ENCODE results near the gene STMN3. TPM values are rescaled to one million over a fixed set of nuclear protein-coding genes. Genes with fewer than 3 reads are reported as not detected.

Gene STMN3
- total and polyA plus RNA-seq, 10 of the 15 experiments (the other 5 are each of a cell fraction or from before 2014, with no cell fraction given) = 0.09 to 3.6 (median 1.4) TPM; not detected in 1

GRCh38 chr20:63662813-63663189 is 9.6 kb upstream of the STMN3 start:
- Histone ChIP-seq H3K4me2 (ENCODE audit: control insufficient read depth, insufficient read depth) (no peak overlapping the region), H3K9me3 (replicated peaks; ENCODE audit: control insufficient read depth, insufficient read depth, low read length) (no peaks in the 10 kb centered on the region), H3K27me3 (replicated peaks in 1 of 2; ENCODE audit: control insufficient read depth in 2 of 2, insufficient read depth in 2 of 2, low read length in 1 of 2) (no peaks in the 10 kb centered on the region), H3K36me3 (ENCODE audit: control insufficient read depth in 2 of 2, insufficient read depth in 2 of 2, low read length in 1 of 2) (peaks cover 0 to 16% of the 10 kb centered on the region in 2 experiments; a peak in 2 of 4 replicates), H3K79me2 (ENCODE audit: control insufficient read depth, insufficient read depth, low read length) (peaks cover 10% of the 10 kb centered on the region), H3K9ac (ENCODE audit: control insufficient read depth, insufficient read depth, low read length) (no peak overlapping the region), H3K4me3 (no peak overlapping the region), H3K27ac (ENCODE audit: control insufficient read depth, insufficient read depth) (no peak overlapping the region), H4K20me1 (ENCODE audit: control insufficient read depth, insufficient read depth) (no peaks in the 10 kb centered on the region), H3K4me1 (ENCODE audit: control insufficient read depth, insufficient read depth, low read length) (peaks cover 8% of the 10 kb centered on the region), H2AFZ (ENCODE audit: control insufficient read depth, low read depth, low read length) (no peak overlapping the region)
- BruUV-seq (replicated peaks) = no TSS peak
- ChIA-PET RAD21 (ENCODE audit: unreplicated experiment) (no interaction called here), CTCF (no interaction called here), POLR2A (no interaction called here), SMC1A (ENCODE audit: uncharacterized antibody, unreplicated experiment) (no interaction called here)
- FAIRE-seq (no peak), DNase-seq (ENCODE audit: low read depth, low spot score) (no peak), ATAC-seq (no peak)
- intact Hi-C loops (cut with micrococcal nuclease; ENCODE audit: unreplicated experiment) (no loop called here), in situ Hi-C loops (cut with MboI) (no loop called here)
- 82% methylated on average over 9 of the region's 9 CpGs for WGBS (ENCODE audit: insufficient coverage, insufficient replicate concordance, low lambda C conversion rate, missing lambda C conversion rate)
- TF ChIP-seq POLR2AphosphoS5 (IDR thresholded peaks at IDR 0.05; ENCODE audit: low read length) (no peak), NFYA (IDR thresholded peaks at IDR 0.05; ENCODE audit: borderline replicate concordance, low read depth, low read length) (no peak), ZNF217 (IDR thresholded peaks at IDR 0.05) (no peak), ZNF207 (IDR thresholded peaks at IDR 0.05; ENCODE audit: borderline replicate concordance) (no peak), HCFC1 (IDR thresholded peaks at IDR 0.05; ENCODE audit: low read length) (no peak), SRF (IDR thresholded peaks at IDR 0.05; ENCODE audit: low read depth in 2 of 2, low read length in 2 of 2) (no peak), KLF5 (IDR thresholded peaks at IDR 0.05; ENCODE audit: partially characterized antibody) (no peak), MEF2B (IDR thresholded peaks at IDR 0.05; ENCODE audit: partially characterized antibody, poor library complexity, severe bottlenecking) (no peak), IKZF2 (IDR thresholded peaks at IDR 0.05) (no peak), RFX5 (IDR thresholded peaks at IDR 0.05; ENCODE audit: low read depth, low read length) (no peak), ZNF622 (IDR thresholded peaks at IDR 0.05) (no peak), ATF7 (IDR thresholded peaks at IDR 0.05; ENCODE audit: low read depth) (no peak)
